SIG-M5 treated with dmso at 0.1 percent for 504 hours (cell line): ENCODE measurements around the gene NFASC.

Experiments
- DNase-seq: peaks from one replicate; lab custom pipeline; 2025; ENCODE audit not compliant: unreplicated experiment; lab: John Stamatoyannopoulos, UW

NFASC gene

GRCh38 chr1:204858363-204858821 is 12.3 kb upstream of the NFASC start:
- DNase-seq = no peak

- DNase-seq = no peak
Observed at GRCh38 chr1:204859861-204860267, 10.8 kb upstream of the NFASC start.

- no peak for DNase-seq
Observed at GRCh38 chr1:204863024-204863423, 7.6 kb upstream of the NFASC start.

GRCh38 chr1:204863730-204864129 is 6.9 kb upstream of the NFASC start:
- DNase-seq = no peak

- no peak for DNase-seq
Observed at GRCh38 chr1:204866051-204866596, 4.5 kb upstream of the NFASC start.

- DNase-seq = no peak
Observed at GRCh38 chr1:204867203-204867602, 3.5 kb upstream of the NFASC start.

- DNase-seq = no peak
Observed at GRCh38 chr1:204867666-204868339, 2.9 kb upstream of the NFASC start.

- DNase-seq = no peak
Observed at GRCh38 chr1:204868340-204868700, 2.3 kb upstream of the NFASC start.

GRCh38 chr1:204869097-204869496 is 1.6 kb upstream of the NFASC start:
- DNase-seq = no peak

GRCh38 chr1:204871405-204872037 is 859 bp downstream of the NFASC start:
- DNase-seq = no peak

- no peak for DNase-seq
Observed at GRCh38 chr1:204872262-204872881, 1.7 kb downstream of the NFASC start.

GRCh38 chr1:204873176-204873575 is 2.5 kb downstream of the NFASC start:
- no peak for DNase-seq

GRCh38 chr1:204873714-204874113 is 3.1 kb downstream of the NFASC start:
- no peak for DNase-seq

GRCh38 chr1:204874274-204874673 is 3.6 kb downstream of the NFASC start:
- DNase-seq = no peak

- no peak for DNase-seq
Observed at GRCh38 chr1:204875255-204875654, 4.6 kb downstream of the NFASC start.

GRCh38 chr1:204878621-204879234 is 8.1 kb downstream of the NFASC start:
- DNase-seq = no peak

GRCh38 chr1:204879351-204879750 is 8.7 kb downstream of the NFASC start:
- no peak for DNase-seq

GRCh38 chr1:204880906-204881305 is 10.2 kb downstream of the NFASC start:
- DNase-seq = no peak

- DNase-seq = no peak
Observed at GRCh38 chr1:204882479-204882878, 11.8 kb downstream of the NFASC start.

- no peak for DNase-seq
Observed at GRCh38 chr1:204883405-204883804, 12.7 kb downstream of the NFASC start.

- DNase-seq = no peak
Observed at GRCh38 chr1:204885288-204885711, 14.6 kb downstream of the NFASC start.

- DNase-seq = no peak
Observed at GRCh38 chr1:204885790-204886189, 15.1 kb downstream of the NFASC start.
